Lung (tissue), 12 donors: Measurements from ENCODE around the gene FCMR. TPM values are rescaled to one million over a fixed set of nuclear protein-coding genes. Genes with fewer than 3 reads are reported as not detected.
"Not testable (repeated sequence)": the region's sequence is repeated elsewhere in the genome, so short reads cannot be mapped to it uniquely, and the experiment has no call there.

Experiments
- ATAC-seq: fragments of 200-7000 bp; cut with Tn5 transposase; one replicate; pipeline ENCODE4 v1.9.1; 2020; ENCODE audit warnings: moderate number of reproducible peaks; ENCODE audit not compliant: insufficient read depth, low FRiP score
- DNase-seq, 3 donors: peaks; one replicate each; pipeline ENCODE4 v3.0.0-alpha.2; 2013 to 2017
- H3K27ac ChIP-seq, 2 donors: one replicate each; pipeline ENCODE4 v1.5.1; 2013; ENCODE audit warnings: mild to moderate bottlenecking in 2 of 2, moderate library complexity in 2 of 2, control low read depth in 1 of 2, inconsistent platforms in 1 of 2, low read depth in 1 of 2, low read length in 1 of 2
- H3K27me3 ChIP-seq, 3 donors: one replicate each; pipeline ENCODE4 v1.5.1; 2013; ENCODE audit warnings: low read length in 2 of 3; ENCODE audit not compliant: control insufficient read depth in 3 of 3, insufficient read depth in 3 of 3
- H3K36me3 ChIP-seq, 4 donors: one replicate each; pipeline ENCODE4 v1.5.1; 2013; ENCODE audit warnings: low read length in 4 of 4, mild to moderate bottlenecking in 1 of 4, moderate library complexity in 1 of 4; ENCODE audit not compliant: control insufficient read depth in 4 of 4, insufficient read depth in 4 of 4
- H3K4me1 ChIP-seq, 5 donors: one replicate each; pipeline ENCODE4 v1.5.1; 2013; ENCODE audit warnings: low read length in 5 of 5, mild to moderate bottlenecking in 2 of 5, moderate library complexity in 1 of 5; ENCODE audit not compliant: control insufficient read depth in 5 of 5, insufficient read depth in 5 of 5
- H3K4me3 ChIP-seq: one replicate; pipeline ENCODE4 v1.5.1; 2013; ENCODE audit warnings: mild to moderate bottlenecking, control low read depth, moderate library complexity
- H3K9ac ChIP-seq, 2 donors: one replicate each; pipeline ENCODE4 v1.5.1; 2013; ENCODE audit warnings: low read length in 2 of 2, control low read depth in 1 of 2; ENCODE audit not compliant: insufficient read depth in 1 of 2
- H3K9me3 ChIP-seq, 4 donors: one replicate each; pipeline ENCODE4 v1.5.1; 2013; ENCODE audit warnings: low read length in 3 of 4, mild to moderate bottlenecking in 1 of 4, moderate library complexity in 1 of 4; ENCODE audit not compliant: control insufficient read depth in 4 of 4, insufficient read depth in 3 of 4
- WGBS, 2 donors: extraction: QIAGEN DNeasy Blood & Tissue Kit; methylation state at CpG; one replicate each; pipeline ENCODE4 v1.1.7; 2013; 5-methylcytosine and 5-hydroxymethylcytosine counted together
- polyA plus RNA-seq, 2 donors: library from polyadenylated mRNA; stranded (reverse); fragments of 200-250 nt; gene quantifications; one replicate each; pipeline ENCODE4 v1.2.1, GENCODE V29; 2013
- total RNA-seq, 2 donors: library from RNA; depleted of rRNA in 1 of 2; stranded (reverse); fragments of >200 nt in 1 of 2; gene quantifications; one replicate each; pipeline ENCODE4 v1.2.1, GENCODE V29; 2014 to 2021
- TF ChIP-seq, protein P1 (sequence below): IDR thresholded peaks from 2 replicates; pipeline ENCODE4 v1.5.1; 2012; ENCODE audit warnings: mild to moderate bottlenecking; ENCODE audit errors: control extremely low read depth, extremely low read depth
- donor health status: control.
- donor health status: control.
- donor health status: Bipolar disorder and iron deficiency.
- donor health status: healthy.
- donor health status: DM: yes; HTN: yes; CAD: no.

The FCMR gene
- total and polyA plus RNA-seq, 4 donors: 3.6 to 13.3 (median 9.5) TPM

DNA sequence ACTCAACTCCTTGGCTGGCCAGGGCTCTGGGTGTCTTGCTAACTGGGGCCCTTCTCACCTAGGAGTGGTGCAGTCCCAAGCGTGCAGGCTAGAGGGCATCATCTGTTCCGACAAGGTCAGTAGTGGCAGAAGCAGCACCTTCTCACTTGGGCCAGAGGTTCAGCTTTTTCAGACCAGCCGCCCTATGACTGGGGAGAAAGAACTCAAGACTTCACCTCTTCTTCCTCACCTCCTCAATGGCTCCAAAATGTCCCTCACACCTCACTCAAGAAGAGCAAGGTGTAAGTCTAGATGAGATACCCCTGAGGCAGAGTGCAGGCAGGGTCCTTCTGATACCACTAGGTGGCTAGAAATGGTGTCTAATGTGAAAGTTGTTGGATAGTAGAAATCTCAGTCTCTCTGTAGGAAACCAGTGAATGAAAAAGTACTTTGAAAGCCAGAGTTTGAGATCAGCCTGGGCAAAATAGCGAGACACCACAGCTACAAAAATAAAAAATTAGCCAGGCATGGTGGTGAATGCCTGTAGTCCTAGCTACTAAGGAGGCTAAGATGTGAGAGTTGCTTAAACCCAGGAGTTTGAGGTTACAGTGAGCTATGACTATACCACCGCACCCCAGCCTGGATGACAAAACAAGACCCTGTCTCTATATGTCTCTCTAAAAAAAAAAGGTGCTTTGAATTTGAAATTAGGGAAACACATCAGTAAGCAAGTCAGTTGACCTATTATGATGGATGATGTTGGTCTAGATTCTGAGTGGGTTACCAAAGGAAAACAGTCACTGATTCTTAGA, 64.9 kb downstream of the FCMR start:
- no peak for ATAC-seq
- 94 to 95% methylated on average over 5 of the region's 5 CpGs for WGBS, 2 donors
- Histone ChIP-seq H3K4me3 (no peak overlapping the region), H3K9ac (no peak overlapping the region), H3K27ac (no peak overlapping the region), H3K36me3 (no peaks in the 10 kb centered on the region), H3K4me1 (peaks cover 0 to 2% (median 0%) of the 10 kb centered on the region in 5 donors), H3K27me3 (peaks cover 0 to 3% (median 0%) of the 10 kb centered on the region in 3 donors), H3K9me3 (no peaks in the 10 kb centered on the region)
- TF ChIP-seq, protein P1, sequence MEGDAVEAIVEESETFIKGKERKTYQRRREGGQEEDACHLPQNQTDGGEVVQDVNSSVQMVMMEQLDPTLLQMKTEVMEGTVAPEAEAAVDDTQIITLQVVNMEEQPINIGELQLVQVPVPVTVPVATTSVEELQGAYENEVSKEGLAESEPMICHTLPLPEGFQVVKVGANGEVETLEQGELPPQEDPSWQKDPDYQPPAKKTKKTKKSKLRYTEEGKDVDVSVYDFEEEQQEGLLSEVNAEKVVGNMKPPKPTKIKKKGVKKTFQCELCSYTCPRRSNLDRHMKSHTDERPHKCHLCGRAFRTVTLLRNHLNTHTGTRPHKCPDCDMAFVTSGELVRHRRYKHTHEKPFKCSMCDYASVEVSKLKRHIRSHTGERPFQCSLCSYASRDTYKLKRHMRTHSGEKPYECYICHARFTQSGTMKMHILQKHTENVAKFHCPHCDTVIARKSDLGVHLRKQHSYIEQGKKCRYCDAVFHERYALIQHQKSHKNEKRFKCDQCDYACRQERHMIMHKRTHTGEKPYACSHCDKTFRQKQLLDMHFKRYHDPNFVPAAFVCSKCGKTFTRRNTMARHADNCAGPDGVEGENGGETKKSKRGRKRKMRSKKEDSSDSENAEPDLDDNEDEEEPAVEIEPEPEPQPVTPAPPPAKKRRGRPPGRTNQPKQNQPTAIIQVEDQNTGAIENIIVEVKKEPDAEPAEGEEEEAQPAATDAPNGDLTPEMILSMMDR: no peak
- no peak for DNase-seq

DNA sequence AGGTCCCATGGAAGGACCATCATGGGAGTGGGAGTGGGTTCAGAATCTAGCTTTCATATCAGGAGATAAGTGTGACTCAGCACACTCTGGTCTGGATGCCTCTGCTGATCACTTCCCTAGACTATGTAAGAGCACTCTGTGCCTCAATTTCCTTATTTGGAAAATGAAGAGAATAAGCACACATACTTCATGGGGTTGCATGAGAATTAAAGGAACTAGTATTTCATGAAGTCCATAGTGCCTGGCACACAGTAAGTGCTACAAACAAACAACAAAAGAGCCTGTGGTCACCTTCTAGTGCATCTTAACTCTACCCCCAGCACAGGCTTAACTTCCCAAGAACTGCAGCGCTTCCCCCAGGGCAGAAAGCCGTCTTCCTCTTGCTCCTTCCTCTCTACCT, 65.9 kb downstream of the FCMR start:
- Histone ChIP-seq H3K9ac (no peak overlapping the region), H3K27me3 (peaks cover 0 to 3% (median 0%) of the 10 kb centered on the region in 3 donors), H3K36me3 (no peaks in the 10 kb centered on the region), H3K9me3 (no peaks in the 10 kb centered on the region), H3K27ac (no peak overlapping the region), H3K4me1 (peaks cover 0 to 2% (median 0%) of the 10 kb centered on the region in 5 donors), H3K4me3 (no peak overlapping the region)
- WGBS, 2 donors: 65 to 88% methylated on average over 2 of the region's 2 CpGs
- DNase-seq (no peak), ATAC-seq (peak; percentile 60)
- TF ChIP-seq, protein P1: no peak

DNA sequence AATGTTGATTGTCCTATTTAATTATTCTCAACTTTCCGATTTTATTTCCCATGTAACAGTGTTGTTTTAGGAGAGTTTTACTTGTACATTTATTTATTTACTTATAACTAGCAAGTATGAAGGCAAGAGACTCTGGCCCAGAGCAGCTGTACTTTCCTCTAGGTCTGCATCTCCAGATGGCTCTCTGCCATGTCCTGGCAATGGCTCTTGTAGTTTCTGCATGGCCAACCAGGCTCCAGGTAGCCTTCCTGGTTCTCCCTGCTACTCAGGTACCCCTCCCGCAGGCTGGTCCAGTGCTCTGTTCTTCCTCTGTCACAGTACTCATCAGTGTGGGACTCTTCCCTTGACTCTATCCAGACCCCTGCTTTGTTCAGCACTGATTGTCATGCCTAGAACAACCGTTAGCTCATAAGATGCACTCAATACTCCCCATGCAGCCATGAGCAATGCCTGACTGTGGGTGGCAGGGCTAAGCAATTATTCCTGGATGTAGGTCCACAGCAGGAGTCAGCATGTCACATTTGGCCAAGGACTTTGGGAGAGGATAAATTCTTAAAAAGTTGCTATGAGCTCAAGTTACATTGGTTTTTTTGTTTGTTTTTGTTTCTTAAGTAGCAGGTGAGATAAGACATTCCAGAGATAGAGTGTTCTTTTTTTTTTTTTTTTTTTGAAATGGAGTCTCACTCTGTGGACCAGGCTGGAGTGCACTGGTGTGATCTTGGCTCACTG, 67.2 kb downstream of the FCMR start:
- Histone ChIP-seq H3K36me3 (no peaks in the 10 kb centered on the region), H3K4me1 (peaks cover 0 to 2% (median 0%) of the 10 kb centered on the region in 5 donors), H3K9me3 (no peaks in the 10 kb centered on the region), H3K27me3 (peaks cover 0 to 3% (median 0%) of the 10 kb centered on the region in 3 donors), H3K9ac (no peak overlapping the region), H3K27ac (no peak overlapping the region), H3K4me3 (no peak overlapping the region)
- TF ChIP-seq, protein P1: no peak
- DNase-seq: no peak
- WGBS, 2 donors: 80 to 86% methylated on average over 3 of the region's 3 CpGs
- no peak for ATAC-seq

DNA sequence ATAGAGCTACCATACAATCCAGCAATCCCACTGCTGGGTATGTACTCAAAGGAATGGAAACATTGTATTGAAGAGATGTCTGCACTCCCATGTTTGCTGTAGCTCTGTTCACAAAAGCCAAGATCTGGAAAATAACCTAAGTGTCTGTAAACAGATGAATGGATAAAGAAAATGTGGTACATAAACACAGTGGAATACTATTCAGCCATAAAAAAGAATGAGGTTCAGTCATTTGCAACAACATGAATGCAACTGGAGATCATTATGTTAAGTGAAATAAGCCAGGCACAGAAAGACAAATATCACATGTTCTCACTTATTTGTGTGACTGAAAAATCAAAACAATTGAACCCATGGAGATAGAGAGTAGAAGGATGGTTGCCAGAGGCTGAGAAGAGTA, 68.0 kb downstream of the FCMR start:
- not testable (repeated sequence) for H3K27me3 ChIP-seq, H3K36me3 ChIP-seq, H3K4me1 ChIP-seq, H3K4me3 ChIP-seq, DNase-seq, H3K27ac ChIP-seq, ATAC-seq, H3K9ac ChIP-seq, H3K9me3 ChIP-seq
